Right forelimb (tissue), 1 donor: Measurements from ENCODE around the gene ARHGAP25.
A peak's percentile ranks its signal among the peaks of the same experiment; 100 is the strongest.

Experiments used
- DNase-seq: peaks from one replicate; pipeline ENCODE4 v3.0.0-alpha.2; 2018

The ARHGAP25 gene

DNA sequence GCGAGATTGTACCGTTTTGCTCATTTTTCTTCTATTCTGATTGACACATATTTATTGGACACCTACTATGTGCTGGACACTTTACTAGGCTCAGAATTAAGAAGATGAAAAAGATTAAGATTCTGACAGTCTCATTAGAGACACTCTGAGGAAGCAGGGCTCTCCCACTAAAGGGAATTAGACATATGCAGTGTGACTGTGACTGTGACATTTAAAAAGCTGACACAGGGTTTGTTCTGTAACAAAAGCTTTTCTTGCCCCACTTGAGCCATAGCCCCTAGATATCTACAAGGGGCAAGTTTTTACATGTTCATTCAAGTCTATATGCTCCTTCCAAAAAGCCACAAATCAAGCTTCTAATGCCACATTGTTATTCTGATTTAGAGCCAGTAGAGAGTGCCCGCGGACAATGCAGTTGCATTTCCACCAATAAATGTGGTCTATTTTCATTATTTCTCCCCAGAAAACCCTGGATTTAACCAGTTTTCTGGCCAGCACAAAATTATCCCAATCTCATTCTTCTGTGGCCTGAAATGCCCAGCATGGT is 9.8 kb downstream of the ARHGAP25 start:
- DNase-seq = no peak

DNA sequence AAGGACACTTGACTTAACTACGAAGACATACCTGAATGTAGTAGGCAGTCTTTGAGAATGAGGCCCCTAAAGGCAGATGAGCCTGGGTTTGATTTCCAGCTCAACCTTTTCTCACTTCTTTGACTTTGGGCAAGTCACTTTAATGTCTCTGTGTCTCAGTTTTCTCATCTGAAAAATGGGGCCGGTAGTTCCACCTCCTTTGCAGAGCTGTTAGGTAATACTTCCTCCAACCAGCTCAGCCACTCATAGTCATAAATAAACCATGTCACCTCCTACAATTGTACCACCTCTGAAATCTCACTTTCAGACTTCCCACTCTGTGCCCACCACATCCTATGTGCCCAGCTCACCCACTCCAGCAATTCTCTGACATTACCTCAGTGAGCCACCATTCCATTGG is 10.4 kb downstream of the ARHGAP25 start:
- DNase-seq = no peak

DNA sequence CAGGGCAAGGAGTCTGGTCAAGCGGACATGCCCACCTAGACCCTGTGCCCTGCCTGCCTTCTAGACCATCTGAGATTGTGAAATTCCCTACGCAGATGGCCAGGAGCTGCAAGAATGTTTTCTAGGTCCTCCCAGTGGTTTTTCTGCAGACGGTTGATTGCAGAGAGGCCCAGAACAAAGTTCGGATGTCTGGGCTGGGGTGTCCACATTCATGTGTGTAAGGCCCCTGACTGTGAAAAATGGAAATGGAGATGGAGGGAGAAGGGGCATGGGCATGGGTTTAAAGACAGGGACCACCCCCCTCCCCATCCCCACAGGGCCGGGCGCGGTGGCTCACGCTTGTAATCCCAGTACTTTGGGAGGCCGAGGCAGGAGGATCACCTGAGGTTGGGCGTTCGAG is 11.8 kb downstream of the ARHGAP25 start:
- no peak for DNase-seq

DNA sequence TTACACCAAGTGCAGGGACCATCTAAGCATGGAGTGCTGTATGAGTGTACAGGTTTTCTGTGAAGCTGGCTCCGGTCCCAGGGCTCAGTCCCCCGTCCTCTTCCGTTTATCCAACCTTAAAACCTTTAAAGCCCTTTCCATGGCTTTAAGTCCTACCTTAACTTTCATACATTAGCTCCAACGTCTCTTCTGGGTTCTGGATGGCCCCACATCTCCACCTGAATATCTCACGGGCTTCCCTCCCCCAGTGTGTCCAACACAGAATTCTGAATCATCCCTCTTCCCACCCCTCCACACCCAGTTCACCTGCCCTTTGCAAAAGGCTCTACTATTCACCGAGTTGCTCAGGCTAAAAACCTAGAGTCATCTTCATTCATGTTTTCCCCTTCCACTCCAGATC is 12.8 kb downstream of the ARHGAP25 start:
- no peak for DNase-seq

DNA sequence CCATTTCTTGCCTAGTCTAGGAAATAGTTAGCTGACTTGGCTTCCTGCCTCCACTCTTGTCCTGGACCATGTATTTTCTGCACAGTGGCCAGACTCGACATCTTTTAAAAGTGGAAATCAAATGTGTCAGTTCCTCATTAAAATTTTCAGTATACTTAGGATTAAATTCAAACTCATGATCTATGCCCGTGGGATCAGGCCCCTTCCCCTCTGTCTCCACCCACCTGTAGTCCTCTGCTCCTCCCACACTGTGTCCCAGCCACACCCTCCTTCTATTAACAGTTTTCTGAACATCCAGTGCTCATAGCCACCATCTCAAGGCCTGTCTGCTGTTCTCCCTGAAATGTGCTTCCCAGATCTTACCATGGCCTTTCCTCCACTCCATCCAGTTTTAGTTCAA is 13.3 kb downstream of the ARHGAP25 start:
- DNase-seq = no peak

DNA sequence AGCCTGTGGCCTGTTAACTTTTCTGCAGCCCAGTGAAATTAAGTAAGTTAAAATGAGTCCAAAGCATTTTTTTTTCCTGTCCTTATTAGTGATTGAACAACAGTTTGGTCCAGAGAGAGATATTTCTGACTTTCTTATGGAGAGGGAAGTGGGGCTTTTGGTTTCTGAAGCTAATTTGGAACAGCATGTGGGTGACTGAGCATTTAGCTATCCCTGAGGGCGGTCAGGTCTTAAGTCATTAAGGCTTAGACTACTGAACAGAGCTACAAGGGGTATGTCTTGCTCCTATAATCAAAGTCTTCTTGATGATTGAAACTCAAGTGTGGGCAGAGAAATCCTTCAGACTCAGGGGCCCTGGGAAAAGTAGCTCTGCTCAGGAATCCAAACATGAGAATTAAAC is 14.0 kb downstream of the ARHGAP25 start:
- no peak for DNase-seq

DNA sequence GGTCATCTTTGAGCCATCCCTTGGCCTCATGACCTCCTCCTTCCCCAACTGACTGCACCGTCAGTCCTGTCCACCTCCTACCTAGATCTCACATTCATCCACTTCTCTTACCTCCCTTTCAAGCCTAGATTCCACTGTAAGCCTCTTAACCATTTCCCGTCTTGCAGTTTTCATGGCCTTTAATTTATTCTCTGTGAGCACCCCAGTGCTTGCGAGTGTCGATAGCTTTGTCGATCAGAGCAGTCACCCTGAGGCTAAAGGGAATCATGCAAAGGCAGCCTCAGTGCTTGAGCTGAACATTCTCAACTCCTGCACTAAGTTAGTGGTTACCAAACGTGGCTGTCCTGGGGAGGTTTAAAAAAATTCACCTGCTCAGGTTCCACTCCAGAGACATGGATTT is 14.7 kb downstream of the ARHGAP25 start:
- DNase-seq = no peak

DNA sequence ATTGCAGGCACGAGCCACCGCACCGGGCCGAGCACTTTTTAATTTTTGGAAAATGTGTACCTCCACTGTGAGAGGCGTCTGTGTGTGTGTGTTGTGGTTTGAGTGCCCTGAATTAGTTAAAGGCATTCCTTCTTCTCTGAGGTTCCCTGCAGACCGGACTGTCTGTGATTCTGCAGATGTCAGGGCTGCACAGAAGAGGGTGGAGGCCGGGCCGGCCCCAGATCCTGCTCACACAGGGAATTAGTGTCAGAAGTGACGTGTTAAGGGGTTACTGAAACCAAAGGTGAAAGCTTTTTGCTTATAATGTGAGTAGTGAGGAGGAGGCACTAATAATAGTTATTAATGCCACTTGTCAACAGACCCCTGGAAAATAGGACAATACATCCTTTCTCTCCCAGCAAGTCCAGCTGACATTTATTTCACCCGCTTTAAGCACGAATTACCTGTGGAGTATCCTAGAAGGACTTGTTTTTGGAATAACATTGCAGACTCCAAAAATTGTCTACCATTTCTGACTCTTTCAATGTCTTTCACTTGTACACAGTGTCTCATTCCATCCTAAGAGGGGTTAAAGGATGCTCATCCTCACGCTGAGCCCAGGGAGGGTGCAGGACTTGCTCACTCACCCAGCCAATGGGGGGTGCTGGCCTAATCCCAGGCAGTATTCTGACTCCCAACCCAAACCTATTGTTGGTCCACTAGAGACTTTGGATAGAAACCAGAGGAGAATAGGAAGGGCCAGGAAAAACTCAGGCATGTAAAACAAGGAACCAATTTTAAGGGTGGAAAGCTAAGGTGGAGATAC is 16.2 kb downstream of the ARHGAP25 start:
- DNase-seq = no peak

DNA sequence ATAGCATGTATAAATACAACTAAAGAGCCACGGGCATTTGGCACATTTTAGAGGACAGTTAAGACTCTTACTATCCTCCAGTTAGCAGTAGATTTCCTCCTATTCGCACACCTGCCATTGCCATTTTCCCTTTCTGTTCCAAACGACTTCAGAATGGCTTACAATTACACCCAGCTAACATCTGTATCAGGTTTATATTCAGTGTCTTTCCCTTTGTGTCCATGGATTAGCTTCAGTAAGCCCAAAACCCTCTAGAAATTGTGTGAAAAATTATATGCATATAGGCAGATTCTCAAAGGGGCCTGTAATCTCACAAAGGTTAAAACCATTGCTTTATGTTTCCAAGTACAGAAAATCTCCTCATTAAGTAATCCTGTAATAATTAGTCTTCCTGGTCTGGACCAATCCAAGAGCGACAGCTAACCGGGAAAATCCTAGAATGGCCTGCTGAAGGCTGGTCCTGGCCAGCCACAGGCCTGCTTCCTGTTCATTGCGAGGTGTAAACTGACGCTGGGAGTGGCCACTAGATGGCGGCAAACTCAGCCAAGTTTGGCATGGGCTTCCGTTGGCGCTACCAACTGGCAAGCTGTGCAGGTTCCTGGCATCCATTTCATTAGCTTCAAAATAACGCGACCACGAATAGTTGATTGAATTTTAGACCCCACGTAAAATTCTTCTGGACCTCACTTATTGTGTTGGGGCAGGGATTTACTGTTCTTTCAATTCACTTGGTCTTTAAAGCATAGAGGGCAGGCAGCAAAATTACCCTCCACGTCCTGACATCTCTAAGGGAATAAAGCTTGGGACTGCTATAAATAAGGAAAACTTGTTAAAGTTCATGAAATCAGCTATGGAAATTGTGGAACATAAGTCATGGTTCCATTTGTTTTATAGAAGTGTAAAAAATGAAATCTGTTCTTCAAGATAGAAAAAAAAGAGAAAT is 17.1 kb downstream of the ARHGAP25 start:
- DNase-seq = peak; percentile 87

DNA sequence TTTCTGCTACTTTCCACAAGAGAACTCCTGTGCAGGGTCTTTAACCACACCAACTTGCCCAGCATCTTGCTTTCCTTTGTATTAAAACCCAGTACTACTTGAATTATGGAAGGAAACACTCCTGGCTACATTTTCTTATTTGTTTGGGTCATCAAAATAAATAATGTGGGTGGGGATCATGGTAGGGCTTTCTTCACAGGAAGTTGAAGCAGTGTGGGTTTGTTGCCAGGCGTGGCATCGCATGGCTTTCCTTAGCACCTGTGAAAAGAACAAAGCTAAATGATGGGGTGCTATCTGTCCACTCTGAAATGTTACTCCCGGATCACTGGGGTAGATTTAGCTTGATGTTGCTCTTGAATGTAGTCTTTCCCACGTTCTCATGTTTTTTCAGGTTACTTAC is 18.7 kb downstream of the ARHGAP25 start:
- DNase-seq = no peak

DNA sequence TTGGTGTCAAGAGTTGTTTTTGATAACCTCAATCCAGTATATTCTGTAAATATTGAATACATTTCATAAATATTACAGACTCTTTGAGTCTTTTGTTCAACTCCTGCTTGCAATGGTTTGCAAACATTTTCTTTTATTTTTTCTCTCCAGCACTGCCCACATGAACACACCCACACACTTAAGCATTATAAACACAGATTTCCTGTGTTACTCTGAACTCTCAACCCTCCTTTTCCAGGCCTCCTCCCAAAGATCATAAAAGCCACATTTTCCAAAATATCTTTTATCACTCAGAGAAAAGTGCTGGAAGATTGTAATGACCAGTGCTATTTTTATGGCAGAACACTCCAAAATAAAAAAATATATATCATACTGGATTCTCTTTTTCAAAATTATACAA is 20.5 kb downstream of the ARHGAP25 start:
- no peak for DNase-seq

DNA sequence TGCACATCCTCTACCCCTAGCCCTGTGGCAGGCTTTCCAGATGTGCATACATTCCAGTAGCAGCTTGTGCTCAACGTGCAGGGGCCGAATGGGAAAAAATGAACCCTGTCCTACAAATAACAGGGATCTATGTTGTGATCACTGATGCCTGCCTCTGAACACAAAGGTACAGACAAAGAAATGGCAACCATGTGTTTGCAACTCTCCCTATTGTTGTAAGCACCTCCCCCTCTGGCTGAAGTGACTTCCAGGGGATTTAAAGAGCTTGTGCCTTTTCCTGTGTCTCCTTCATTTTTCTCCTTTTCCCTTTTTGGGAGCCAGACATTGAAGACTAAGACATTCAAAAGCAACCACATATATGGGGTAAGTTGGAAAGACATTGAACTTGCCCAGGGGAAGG is 21.6 kb downstream of the ARHGAP25 start:
- DNase-seq = no peak

DNA sequence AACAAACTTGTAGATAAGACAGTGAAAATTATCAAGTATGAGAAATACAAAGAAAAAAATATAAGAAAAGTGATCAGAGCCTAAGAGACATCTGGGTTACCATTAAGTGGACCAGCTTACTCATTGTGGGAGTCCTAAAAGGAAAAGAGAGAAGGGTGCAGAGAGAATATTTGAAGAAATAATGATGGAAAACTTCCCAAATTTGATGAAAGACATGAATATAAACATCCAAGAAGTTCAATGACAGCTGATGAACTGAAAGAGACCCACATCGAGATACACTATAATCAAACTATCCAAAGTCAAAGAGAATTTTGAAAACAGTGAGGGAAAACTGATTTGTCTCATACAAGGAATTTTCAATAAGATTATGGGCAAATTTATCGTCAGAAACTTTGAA is 22.5 kb downstream of the ARHGAP25 start:
- DNase-seq = no peak

DNA sequence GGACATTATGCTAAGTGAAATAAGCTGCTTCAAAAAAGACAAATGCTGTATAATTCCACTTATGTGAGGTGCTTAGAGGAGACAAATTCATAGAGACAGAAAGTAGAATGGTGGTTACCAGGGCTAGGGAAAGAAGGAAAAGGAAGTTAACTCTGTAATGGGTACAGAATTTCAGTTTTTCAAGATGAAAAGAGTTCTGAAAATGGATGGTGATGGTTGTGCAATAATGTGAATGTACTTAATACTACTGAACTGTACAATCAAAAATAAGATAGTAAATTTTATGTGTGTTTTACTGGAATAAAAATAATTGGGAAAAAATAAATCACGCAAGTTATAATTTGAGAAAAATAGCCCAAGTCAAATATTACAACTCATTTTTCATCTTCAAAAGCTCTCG is 27.5 kb downstream of the ARHGAP25 start:
- DNase-seq = no peak

DNA sequence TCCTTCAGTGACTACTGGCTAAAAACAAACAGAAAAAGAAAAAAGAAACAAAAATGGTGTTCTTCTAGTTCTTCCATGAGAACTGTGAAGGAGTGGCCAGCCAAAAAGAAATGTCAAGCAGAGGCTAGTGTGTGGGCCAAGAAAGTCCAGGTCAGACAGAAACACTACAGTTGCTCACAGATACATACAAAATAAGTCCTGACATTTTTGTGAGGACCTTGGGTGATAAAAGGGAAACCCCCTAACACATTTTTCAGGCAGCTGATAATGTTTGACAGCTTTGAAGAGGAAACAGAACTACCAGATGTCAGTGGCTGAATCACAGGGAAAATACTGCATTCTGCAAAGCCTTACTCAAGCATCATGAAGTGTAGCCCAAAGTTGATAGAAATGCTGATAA is 28.1 kb downstream of the ARHGAP25 start:
- DNase-seq = no peak

DNA sequence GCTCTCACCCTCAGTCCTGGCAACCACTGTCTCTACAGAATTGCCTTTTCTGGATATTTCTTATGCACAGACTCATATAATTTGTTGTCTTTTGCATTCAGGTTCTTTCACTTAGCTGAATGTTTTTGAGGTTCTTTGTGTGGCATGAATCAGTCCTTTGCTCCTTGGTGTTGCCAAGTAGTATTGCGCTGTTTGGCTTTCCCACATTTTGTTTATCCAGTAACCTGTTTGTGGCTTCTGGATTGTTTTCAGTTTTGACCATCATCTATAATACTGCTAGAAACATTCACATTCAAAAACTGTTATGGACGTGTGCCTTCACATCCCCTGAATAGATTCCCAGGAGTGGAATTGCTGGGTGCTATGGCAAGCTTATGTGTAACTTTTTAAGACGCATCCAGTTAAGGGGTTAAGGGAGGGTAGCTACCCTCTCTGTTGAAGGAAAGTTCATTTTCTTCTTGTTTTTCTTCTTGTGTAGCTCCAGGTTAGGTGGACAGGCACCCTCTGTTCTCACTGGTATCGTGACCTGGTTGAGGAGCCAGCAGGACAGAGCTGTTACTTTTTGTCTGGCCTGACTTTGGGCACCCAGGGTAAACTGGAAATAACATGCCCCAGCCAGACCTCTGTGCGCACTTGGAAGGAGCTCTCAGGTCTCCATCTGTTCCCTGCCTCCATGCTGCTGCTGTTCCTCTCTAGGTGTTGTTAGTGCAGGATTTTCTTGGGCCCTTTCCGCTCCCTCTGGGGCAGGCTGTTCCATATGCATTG is 29.6 kb downstream of the ARHGAP25 start:
- no peak for DNase-seq

DNA sequence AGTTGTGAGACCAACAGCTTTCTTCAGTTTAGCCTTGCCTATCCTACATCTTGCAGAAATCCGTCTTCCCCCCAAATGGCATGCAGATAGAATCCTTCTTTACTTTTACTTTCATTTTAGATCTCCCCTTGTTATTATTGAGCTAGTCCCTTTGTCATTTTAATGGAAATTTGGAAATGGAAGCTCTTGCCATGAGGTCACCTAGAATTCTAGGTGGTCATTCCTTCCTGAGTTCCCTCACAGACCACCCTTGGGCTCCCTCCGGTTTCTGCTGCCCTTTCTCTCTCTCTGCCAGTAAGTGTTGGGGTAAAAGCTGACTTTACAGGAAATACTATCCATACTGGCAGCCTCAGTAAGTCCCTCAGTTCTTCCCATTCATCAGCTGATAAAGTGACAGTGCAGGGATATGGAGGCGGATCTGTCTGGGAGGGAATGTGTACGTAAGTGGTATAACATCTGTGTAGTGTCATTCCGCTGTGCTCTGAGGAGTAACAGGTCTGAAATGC is 30.2 kb downstream of the ARHGAP25 start:
- DNase-seq = no peak

DNA sequence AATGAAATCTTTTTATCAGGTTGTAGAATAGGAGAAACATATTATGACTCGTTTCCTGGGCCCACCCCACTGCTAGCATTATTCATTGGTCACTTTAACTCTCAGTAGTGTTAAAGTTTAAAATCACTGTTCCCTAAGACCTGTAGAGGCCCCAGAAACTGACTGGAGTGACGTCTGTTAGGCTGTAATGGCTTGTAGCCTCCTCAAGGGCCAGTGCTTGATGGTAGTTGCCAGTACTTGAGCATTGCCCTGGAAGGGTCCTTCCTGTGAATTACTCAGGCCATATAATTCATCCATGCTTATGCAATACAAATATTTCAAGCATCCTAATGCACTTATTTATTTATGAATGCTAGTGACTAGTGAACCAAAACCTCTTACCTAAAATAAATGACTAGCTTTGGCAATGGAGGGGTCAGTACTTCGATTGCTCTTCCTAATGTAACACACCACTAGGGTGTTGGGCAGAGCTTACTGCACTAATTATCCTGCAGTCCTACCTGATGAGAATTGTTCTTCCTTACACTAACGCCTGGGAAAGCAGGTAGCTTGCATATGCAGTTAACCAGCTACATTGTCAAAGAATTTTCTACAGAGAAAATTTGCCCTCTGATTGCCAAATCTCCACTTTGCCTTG is 31.2 kb downstream of the ARHGAP25 start:
- no peak for DNase-seq

DNA sequence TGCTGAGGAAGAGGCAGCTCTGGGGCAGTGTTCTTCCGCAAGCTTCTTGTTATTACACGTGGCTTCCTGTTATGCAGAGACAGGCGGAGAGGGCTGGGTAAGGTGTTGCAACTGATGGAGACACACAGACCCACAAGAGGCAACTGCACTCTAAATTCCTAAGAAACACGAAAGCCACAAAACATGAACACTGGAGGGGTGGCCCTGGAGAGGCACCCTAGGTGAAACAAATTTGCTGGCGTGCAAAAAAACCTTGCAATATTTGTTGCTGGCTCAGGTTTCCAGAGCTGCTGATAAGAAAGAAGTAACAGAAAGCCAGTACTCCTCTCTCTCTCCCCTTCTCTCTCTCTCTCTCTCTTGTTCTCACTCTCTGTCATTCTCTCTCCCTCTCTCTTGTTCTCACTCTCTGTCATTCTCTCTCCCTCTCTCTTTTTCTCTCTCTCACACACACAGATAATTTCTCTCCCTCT is 31.8 kb downstream of the ARHGAP25 start:
- DNase-seq = no peak

DNA sequence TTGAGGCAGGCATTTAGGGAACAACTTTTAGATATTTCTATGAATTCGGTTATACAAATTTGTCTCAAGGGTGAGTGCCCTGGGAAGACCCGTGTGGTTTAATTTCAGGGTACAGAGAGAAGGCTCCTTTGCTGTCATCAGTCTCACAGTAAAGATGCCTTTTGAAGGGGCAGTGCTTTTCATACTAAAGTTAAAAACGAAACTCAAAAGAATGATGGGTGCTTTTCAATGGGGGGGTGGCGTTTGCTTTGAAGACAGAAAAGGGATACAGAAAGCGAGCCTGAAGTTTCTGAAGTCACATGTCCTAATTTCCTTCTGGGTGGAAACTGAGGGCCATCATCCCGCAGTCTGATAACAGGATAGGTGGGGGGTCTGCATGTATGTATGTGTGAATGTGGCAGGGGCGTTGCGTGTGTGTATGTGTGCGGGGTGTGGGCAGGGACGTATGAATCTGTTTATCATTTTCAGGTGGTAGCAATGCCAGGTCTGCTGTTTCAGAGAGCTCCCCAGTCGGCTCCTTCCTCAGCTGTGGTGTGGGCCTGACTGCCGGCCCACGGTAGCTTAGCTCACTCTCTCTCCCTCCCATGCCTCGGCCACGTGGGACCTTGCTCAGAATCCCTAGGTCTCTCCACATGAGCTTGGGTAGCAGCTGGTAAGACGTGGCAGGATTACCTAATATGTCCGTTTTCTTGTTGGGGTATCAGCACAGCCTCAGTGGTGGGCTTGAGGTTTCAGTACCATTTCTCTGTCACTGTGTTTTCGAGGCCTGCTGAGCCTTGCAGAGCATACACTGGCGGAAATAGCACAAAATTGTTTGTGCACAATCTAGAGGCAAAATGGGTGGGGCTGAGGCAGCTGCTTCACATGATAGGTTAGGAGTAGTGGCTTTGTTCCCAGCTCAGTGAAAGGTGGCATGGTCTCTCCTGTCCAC is 32.7 kb downstream of the ARHGAP25 start:
- no peak for DNase-seq

DNA sequence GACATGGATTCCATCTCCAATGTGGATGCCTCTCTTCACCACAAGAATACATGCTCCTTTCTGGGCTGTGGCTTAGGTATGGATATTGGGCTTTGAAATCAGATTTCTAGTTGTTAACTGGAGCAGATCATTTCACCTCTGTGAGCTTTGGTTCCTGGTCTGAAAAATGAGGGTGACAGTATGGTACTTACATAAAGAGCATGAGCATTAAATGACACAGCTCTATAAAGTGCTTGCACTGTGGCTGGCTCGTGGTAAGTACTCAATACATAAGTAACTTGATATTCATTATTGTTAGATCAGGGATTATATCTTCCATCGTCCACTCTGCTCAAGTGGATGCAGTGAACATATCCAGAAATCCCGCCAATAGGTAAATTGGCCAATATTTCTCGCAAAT is 33.4 kb downstream of the ARHGAP25 start:
- DNase-seq = no peak
